Nephron progenitor cell (in vitro differentiated cells): ENCODE data around the gene ALDH8A1.

Experiments used
- DNase-seq: peaks from one replicate; pipeline ENCODE4 v3.0.0; 2021
- H3K27ac Mint-ChIP-seq: 2 replicates; pipeline ENCODE4 v1.8.0; 2021; ENCODE audit warnings: mild to moderate bottlenecking, moderate library complexity, mixed read lengths
- H3K27me3 Mint-ChIP-seq: 2 replicates; pipeline ENCODE4 v1.8.0; 2021; ENCODE audit warnings: mild to moderate bottlenecking, low read depth, mixed read lengths; ENCODE audit not compliant: poor library complexity
- H3K36me3 Mint-ChIP-seq: 2 replicates; pipeline ENCODE4 v1.8.0; 2021; ENCODE audit warnings: low read depth, mixed read lengths
- H3K4me1 Mint-ChIP-seq: 2 replicates; pipeline ENCODE4 v1.8.0; 2021; ENCODE audit warnings: mixed read lengths
- H3K4me3 Mint-ChIP-seq: 2 replicates; pipeline ENCODE4 v1.8.0; 2021; ENCODE audit warnings: mild to moderate bottlenecking, moderate library complexity, mixed read lengths
- H3K9me3 Mint-ChIP-seq: 2 replicates; pipeline ENCODE4 v1.8.0; 2021; ENCODE audit warnings: mild to moderate bottlenecking, moderate library complexity, mixed read lengths
- TF ChIP-seq, protein P1 (sequence below): fragments of 200-600 bp; sonication (generic); IDR thresholded peaks from 2 replicates; pipeline ENCODE4 v1.5.0; 2021; ENCODE audit warnings: antibody characterized with exemption

The ALDH8A1 gene

DNA sequence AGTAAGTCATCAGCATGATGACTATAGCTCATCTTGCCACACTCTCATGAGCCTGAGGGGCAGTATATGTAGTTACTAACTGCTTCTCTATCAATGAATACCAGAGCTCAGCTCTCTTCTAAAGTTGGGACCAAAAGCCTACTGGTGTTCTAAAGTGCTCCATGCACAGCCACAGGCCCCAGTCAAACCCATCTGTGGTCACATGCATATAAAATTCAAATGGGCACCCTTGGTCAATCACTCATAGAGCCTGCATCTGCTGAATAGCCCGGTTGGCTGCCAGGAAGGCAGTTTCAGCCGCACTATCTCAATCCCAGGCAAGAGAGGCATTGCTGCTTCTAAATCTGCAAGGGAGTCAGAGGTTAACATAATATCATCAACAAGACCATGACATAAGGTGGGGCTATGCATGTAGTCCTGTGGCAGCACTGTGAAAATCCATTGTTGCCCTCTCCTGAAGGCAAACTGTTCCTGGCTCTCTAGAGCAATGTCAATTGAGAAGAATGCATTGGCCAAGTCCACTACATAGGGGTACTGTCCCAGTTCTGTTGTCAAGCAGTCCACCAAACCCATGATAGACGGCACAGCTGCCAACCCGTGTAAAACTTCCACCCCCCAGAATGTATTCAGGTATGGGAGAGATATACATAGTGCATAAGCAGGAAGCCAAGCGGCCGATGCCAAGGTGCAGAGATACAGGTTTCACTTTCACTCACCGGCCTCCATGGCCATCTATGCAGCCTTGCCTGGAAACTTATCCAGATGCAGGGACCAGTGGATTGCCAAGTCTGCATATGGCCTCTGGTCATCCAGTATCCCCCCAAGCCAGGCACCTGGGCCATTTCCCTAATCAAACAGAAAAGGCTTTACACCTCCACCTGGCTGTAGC, 76.2 kb downstream of the ALDH8A1 start:
- TF ChIP-seq, protein P1, sequence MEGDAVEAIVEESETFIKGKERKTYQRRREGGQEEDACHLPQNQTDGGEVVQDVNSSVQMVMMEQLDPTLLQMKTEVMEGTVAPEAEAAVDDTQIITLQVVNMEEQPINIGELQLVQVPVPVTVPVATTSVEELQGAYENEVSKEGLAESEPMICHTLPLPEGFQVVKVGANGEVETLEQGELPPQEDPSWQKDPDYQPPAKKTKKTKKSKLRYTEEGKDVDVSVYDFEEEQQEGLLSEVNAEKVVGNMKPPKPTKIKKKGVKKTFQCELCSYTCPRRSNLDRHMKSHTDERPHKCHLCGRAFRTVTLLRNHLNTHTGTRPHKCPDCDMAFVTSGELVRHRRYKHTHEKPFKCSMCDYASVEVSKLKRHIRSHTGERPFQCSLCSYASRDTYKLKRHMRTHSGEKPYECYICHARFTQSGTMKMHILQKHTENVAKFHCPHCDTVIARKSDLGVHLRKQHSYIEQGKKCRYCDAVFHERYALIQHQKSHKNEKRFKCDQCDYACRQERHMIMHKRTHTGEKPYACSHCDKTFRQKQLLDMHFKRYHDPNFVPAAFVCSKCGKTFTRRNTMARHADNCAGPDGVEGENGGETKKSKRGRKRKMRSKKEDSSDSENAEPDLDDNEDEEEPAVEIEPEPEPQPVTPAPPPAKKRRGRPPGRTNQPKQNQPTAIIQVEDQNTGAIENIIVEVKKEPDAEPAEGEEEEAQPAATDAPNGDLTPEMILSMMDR, result no peak
- Mint-ChIP-seq H3K27ac (no peak overlapping the region), H3K4me3 (no peak overlapping the region), H3K36me3 (no peaks in the 10 kb centered on the region), H3K27me3 (peaks cover 3% of the 10 kb centered on the region), H3K9me3 (peaks cover 33% of the 10 kb centered on the region), H3K4me1 (no peaks in the 10 kb centered on the region)
- no peak for DNase-seq

DNA sequence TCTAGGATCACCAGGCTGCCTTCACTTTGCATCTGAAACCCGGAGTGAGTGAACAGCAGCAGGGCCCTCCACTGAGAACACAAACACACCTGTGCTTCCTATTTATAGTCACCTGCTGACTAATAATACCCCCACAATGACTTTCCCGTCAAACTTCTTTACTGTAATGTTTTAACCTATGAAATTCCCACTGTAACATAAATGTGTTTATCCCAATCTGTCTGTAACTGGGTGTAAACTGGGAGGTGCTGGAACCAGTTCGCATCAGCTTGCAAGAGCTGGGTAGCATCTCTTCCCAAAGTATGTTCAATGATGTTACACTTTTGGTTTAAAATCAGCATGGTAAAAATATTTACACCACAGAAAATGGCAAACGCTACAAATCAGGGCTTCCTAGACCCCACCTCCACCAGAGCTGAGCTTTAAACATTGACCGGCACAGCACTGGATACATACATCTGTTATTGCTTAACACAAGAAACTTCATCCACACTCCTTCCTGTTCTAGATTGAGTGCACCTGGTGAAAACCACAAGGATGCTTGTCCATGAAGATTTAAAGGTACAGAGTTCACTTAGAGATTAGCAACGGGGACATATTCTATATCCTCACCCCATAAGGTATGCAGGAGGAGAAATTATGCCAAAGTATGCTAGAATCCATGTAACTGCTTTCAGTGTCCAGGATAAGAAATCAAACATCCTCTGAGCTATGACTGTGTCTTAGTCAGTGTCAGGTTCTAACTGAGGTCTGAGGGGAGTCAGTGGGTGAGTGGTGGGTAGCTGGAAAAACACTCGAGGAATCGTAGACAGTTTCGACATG, 79.0 kb downstream of the ALDH8A1 start:
- TF ChIP-seq, protein P1, result no peak

DNA sequence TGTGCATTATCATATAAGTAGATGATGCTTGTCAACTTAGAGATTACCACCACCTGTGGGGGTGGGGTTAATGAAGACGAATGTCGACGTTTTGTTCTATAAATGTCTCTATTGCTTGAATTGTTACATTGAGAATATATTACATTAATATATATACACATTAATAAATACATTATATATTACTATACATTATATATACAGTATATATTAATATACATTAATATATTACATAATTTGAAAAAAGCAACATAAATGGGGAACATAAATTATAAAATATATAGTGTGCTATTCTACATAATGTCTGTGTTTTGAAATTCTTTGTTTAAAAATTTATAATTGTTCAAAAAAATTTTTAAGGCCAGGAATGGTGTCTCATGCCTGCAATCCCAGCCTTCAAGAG, 81.1 kb downstream of the ALDH8A1 start:
- H3K9me3 Mint-ChIP-seq, result peaks cover 7% of the 10 kb centered on the region
- H3K4me1 Mint-ChIP-seq, result no peaks in the 10 kb centered on the region
- H3K27ac Mint-ChIP-seq, result no peak overlapping the region
- H3K4me3 Mint-ChIP-seq, result no peak overlapping the region
- DNase-seq, result no peak
- H3K27me3 Mint-ChIP-seq, result peaks cover 6% of the 10 kb centered on the region
- TF ChIP-seq, protein P1, result no peak
- H3K36me3 Mint-ChIP-seq, result no peaks in the 10 kb centered on the region

More for the DNA sequence above, 79.0 kb downstream of the ALDH8A1 start:
- no peak for DNase-seq
- H3K4me1 Mint-ChIP-seq, result no peaks in the 10 kb centered on the region
- no peak overlapping the region for H3K27ac Mint-ChIP-seq
- H3K9me3 Mint-ChIP-seq, result peaks cover 26% of the 10 kb centered on the region
- peaks cover 6% of the 10 kb centered on the region for H3K27me3 Mint-ChIP-seq
- no peaks in the 10 kb centered on the region for H3K36me3 Mint-ChIP-seq
- H3K4me3 Mint-ChIP-seq, result no peak overlapping the region
